ENCODE data around the gene MATCAP1.

DNA sequence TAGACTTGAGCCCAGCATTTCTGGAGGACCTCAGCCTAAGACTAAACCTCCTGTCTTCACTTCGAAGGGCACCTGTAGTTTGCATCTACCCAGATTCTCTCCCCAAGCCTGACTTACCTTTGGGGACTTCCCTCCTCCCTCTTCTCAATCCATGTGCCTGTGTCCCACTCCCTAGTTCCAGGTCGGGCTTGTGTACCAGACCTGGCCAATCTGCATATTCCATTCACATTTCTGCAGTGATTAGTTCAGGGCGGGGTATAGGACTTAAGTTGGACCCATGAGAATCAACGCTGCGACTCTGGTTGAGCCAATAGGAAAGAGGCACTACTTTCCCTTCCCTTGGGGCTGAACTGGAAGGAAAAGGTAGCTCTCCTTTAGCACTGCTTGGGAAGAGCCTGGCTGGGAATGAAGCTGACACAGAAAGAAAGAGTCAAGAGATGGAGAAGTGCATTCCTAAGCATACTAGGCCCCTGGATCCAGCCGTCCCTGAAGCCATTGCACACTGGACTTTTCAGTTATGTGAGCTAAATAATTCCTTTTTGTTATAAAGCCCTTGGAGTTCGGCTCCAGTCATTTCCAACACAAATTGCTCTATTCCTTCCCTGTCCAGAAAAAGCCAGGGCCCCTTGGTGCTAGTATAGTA, 26.5 kb downstream of the MATCAP1 start:
- TF ChIP-seq EP300 (IDR thresholded peaks at IDR 0.05; ENCODE audit: borderline replicate concordance in 1 of 2, low read depth in 2 of 2, low read length in 2 of 2), result no peak
- TF ChIP-seq, protein P1, sequence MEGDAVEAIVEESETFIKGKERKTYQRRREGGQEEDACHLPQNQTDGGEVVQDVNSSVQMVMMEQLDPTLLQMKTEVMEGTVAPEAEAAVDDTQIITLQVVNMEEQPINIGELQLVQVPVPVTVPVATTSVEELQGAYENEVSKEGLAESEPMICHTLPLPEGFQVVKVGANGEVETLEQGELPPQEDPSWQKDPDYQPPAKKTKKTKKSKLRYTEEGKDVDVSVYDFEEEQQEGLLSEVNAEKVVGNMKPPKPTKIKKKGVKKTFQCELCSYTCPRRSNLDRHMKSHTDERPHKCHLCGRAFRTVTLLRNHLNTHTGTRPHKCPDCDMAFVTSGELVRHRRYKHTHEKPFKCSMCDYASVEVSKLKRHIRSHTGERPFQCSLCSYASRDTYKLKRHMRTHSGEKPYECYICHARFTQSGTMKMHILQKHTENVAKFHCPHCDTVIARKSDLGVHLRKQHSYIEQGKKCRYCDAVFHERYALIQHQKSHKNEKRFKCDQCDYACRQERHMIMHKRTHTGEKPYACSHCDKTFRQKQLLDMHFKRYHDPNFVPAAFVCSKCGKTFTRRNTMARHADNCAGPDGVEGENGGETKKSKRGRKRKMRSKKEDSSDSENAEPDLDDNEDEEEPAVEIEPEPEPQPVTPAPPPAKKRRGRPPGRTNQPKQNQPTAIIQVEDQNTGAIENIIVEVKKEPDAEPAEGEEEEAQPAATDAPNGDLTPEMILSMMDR (IDR thresholded peaks at IDR 0.05; ENCODE audit: control extremely low read depth in 1 of 3, insufficient read depth in 1 of 3, low read depth in 1 of 3, low read length in 3 of 3), result no peak
- TF ChIP-seq CREB1 (IDR thresholded peaks at IDR 0.05), result no peak
- no peak for TF ChIP-seq POLR2A (IDR thresholded peaks at IDR 0.05; ENCODE audit: control extremely low read depth in 1 of 2, low read depth in 2 of 2, low read length in 2 of 2)
- TF ChIP-seq HDAC2 (IDR thresholded peaks at IDR 0.05; ENCODE audit: borderline replicate concordance in 1 of 2, low read depth in 2 of 2, low read length in 2 of 2), result no peak
